HepG2 (cell line): ENCODE data around the gene ARHGAP12. TPM values are rescaled to one million over a fixed set of nuclear protein-coding genes. Genes with fewer than 3 reads are reported as not detected.

Experiments used
- AGO2 ChIP-seq: fragments of 200-400 bp; formaldehyde crosslinking; optimal IDR thresholded peaks from 2 replicates; pipeline ENCODE3; 2017; ENCODE audit warnings: mild to moderate bottlenecking, low read depth, low read length, moderate library complexity
- AKAP8 ChIP-seq: sonication (generic); formaldehyde crosslinking; IDR thresholded peaks from 2 replicates; pipeline ENCODE4 v1.5.1; 2020; ENCODE audit warnings: mild to moderate bottlenecking, missing genetic modification reagents
- ATRX ChIP-seq: sonication (generic); formaldehyde crosslinking; IDR thresholded peaks from 2 replicates; pipeline ENCODE4 v1.4.0; 2020; ENCODE audit warnings: missing genetic modification reagents, borderline replicate concordance
- NFYC ChIP-seq: IDR thresholded peaks from 2 replicates; pipeline ENCODE4 v1.6.1; 2016; ENCODE audit warnings: missing genetic modification reagents, missing compliant biosample characterization
- ZBTB43 ChIP-seq: sonication (generic); formaldehyde crosslinking; conservative IDR thresholded peaks from 2 replicates; pipeline ENCODE4 v1.4.0; 2020; ENCODE audit warnings: missing genetic modification reagents
- ZC3H4 ChIP-seq: sonication (generic); formaldehyde crosslinking; IDR thresholded peaks from 2 replicates; pipeline ENCODE4 v1.4.0; 2020; ENCODE audit warnings: missing genetic modification reagents, borderline replicate concordance
- ZFP37 ChIP-seq: sonication (generic); formaldehyde crosslinking; IDR thresholded peaks from 2 replicates; pipeline ENCODE4 v1.4.0; 2020; ENCODE audit warnings: missing genetic modification reagents, borderline replicate concordance
- ZKSCAN8 ChIP-seq: IDR thresholded peaks from 2 replicates; pipeline ENCODE4 v1.6.1; 2016; ENCODE audit warnings: borderline replicate concordance, missing genetic modification reagents, missing compliant biosample characterization
- ZNF142 ChIP-seq: sonication (generic); formaldehyde crosslinking; IDR thresholded peaks from 2 replicates; pipeline ENCODE4 v1.4.0; 2020; ENCODE audit warnings: missing genetic modification reagents
- ZNF446 ChIP-seq: sonication (generic); formaldehyde crosslinking; IDR thresholded peaks from 2 replicates; pipeline ENCODE4 v1.5.0; 2020; ENCODE audit warnings: mild to moderate bottlenecking, missing genetic modification reagents
- ZNF460 ChIP-seq: sonication (generic); formaldehyde crosslinking; IDR thresholded peaks from 2 replicates; pipeline ENCODE4 v1.5.1; 2020; ENCODE audit warnings: missing genetic modification reagents, mild to moderate bottlenecking, borderline replicate concordance
- ZNF501 ChIP-seq: sonication (generic); formaldehyde crosslinking; IDR thresholded peaks from 2 replicates; pipeline ENCODE4 v1.5.1; 2020; ENCODE audit warnings: mild to moderate bottlenecking, moderate library complexity, missing genetic modification reagents
- ZNF816 ChIP-seq: sonication (generic); formaldehyde crosslinking; IDR thresholded peaks from 2 replicates; pipeline ENCODE4 v1.8.0; 2022; ENCODE audit warnings: missing genetic modification reagents, mild to moderate bottlenecking, borderline replicate concordance
- ZNF878 ChIP-seq: sonication (generic); formaldehyde crosslinking; IDR thresholded peaks from 2 replicates; pipeline ENCODE4 v1.8.1; 2023; ENCODE audit warnings: mild to moderate bottlenecking, missing genetic modification reagents, moderate library complexity
- ZSCAN20 ChIP-seq: sonication (generic); formaldehyde crosslinking; IDR thresholded peaks from 2 replicates; pipeline ENCODE4 v1.4.0; 2020; ENCODE audit warnings: missing genetic modification reagents, mild to moderate bottlenecking, borderline replicate concordance
- ZSCAN22 ChIP-seq: sonication (generic); formaldehyde crosslinking; IDR thresholded peaks from 2 replicates; pipeline ENCODE4 v1.4.0; 2020; ENCODE audit warnings: mild to moderate bottlenecking, missing genetic modification reagents
- polyA plus RNA-seq, 8 experiments: library from polyadenylated mRNA; depleted of rRNA in 3 of 8; stranded (reverse) in 7 of 8; unstranded in 1 of 8; fragments of >200 nt; fragmentation: Illumina TruSeq in 4 of 8; extraction: Trizol in 4 of 8; gene quantifications; 2 replicates each; pipeline versions ENCODE4 v1.2.1 to v1.2.3, GENCODE V29; 2011 to 2016; ENCODE audit warnings: low read depth in 4 of 8, missing spikeins in 1 of 8, mixed read lengths in 1 of 8; ENCODE audit not compliant: insufficient read depth in 1 of 8
- total RNA-seq, 5 experiments: library from RNA; depleted of rRNA; stranded (reverse); fragments of >200 nt; fragmentation: Illumina TruSeq; extraction: Trizol; gene quantifications; 2 replicates each; pipeline ENCODE4 v1.2.3, GENCODE V29; 2016; ENCODE audit warnings: low read depth in 1 of 5
- TF ChIP-seq, protein P1 (sequence below): sonication (generic); formaldehyde crosslinking; IDR thresholded peaks from 2 replicates; pipeline ENCODE4 v1.5.0; 2020; ENCODE audit warnings: missing genetic modification reagents
- TF ChIP-seq, protein P2 (sequence below): IDR thresholded peaks from 2 replicates; pipeline ENCODE4 v1.6.1; 2012; ENCODE audit warnings: low read length, improper control_type of control experiment

The ARHGAP12 gene
- total and polyA plus RNA-seq, 2 of the 13 experiments (the other 11 are each of a cell fraction or from before 2014, with no cell fraction given): 25.0 to 54.6 TPM

- TF ChIP-seq ZNF142 (CRISPR knock-in tag): no peak
- TF ChIP-seq ZNF878 (CRISPR knock-in tag): no peak
- no peak for TF ChIP-seq ZSCAN20 (CRISPR knock-in tag)
- 0 out of 2 replicates have a peak, but pooled peaks have one; percentile 37 for TF ChIP-seq ZSCAN22 (CRISPR knock-in tag)
- no peak for TF ChIP-seq ZC3H4 (CRISPR knock-in tag)
- TF ChIP-seq ZNF816 (CRISPR knock-in tag): no peak
- peak; percentile 73 for TF ChIP-seq ZBTB43
- TF ChIP-seq, protein P1, sequence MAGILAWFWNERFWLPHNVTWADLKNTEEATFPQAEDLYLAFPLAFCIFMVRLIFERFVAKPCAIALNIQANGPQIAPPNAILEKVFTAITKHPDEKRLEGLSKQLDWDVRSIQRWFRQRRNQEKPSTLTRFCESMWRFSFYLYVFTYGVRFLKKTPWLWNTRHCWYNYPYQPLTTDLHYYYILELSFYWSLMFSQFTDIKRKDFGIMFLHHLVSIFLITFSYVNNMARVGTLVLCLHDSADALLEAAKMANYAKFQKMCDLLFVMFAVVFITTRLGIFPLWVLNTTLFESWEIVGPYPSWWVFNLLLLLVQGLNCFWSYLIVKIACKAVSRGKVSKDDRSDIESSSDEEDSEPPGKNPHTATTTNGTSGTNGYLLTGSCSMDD (CRISPR knock-in tag): no peak
- 0 out of 2 replicates have a peak, but pooled peaks have one; percentile 15 for TF ChIP-seq NFYC (CRISPR knock-in tag)
- TF ChIP-seq ZKSCAN8 (CRISPR knock-in tag): no peak
- no peak for TF ChIP-seq ATRX (CRISPR knock-in tag)
- peak; percentile 86 for TF ChIP-seq AGO2
- TF ChIP-seq ZNF460 (CRISPR knock-in tag): no peak
- no peak for TF ChIP-seq ZNF501
- TF ChIP-seq ZFP37 (CRISPR knock-in tag): no peak
- TF ChIP-seq ZNF446 (CRISPR knock-in tag): no peak
- peak; percentile 81; the same call in 1 of the 2 replicates for TF ChIP-seq AKAP8 (CRISPR knock-in tag)
- TF ChIP-seq, protein P2, sequence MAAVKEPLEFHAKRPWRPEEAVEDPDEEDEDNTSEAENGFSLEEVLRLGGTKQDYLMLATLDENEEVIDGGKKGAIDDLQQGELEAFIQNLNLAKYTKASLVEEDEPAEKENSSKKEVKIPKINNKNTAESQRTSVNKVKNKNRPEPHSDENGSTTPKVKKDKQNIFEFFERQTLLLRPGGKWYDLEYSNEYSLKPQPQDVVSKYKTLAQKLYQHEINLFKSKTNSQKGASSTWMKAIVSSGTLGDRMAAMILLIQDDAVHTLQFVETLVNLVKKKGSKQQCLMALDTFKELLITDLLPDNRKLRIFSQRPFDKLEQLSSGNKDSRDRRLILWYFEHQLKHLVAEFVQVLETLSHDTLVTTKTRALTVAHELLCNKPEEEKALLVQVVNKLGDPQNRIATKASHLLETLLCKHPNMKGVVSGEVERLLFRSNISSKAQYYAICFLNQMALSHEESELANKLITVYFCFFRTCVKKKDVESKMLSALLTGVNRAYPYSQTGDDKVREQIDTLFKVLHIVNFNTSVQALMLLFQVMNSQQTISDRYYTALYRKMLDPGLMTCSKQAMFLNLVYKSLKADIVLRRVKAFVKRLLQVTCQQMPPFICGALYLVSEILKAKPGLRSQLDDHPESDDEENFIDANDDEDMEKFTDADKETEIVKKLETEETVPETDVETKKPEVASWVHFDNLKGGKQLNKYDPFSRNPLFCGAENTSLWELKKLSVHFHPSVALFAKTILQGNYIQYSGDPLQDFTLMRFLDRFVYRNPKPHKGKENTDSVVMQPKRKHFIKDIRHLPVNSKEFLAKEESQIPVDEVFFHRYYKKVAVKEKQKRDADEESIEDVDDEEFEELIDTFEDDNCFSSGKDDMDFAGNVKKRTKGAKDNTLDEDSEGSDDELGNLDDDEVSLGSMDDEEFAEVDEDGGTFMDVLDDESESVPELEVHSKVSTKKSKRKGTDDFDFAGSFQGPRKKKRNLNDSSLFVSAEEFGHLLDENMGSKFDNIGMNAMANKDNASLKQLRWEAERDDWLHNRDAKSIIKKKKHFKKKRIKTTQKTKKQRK: no peak
Observed at GRCh38 chr10:31927884-31928548, 615 bp downstream of the ARHGAP12 start (continued).
